Parathyroid adenoma (tissue), 2 donors: Measurements from ENCODE around the gene ADAMTS3.

Source experiments
- H2AFZ ChIP-seq: fragments of 300-600 bp; sonication (generic); one replicate; pipeline ENCODE4 v1.7.0; 2017; ENCODE audit warnings: antibody characterized with exemption, mild to moderate bottlenecking
- H3K27ac ChIP-seq: fragments of 300-600 bp; sonication (generic); one replicate; pipeline ENCODE4 v1.7.0; 2017
- H3K27me3 ChIP-seq: fragments of 300-600 bp; sonication (generic); one replicate; pipeline ENCODE4 v1.7.0; 2017; ENCODE audit warnings: low read length; ENCODE audit not compliant: control insufficient read depth, insufficient read depth
- H3K36me3 ChIP-seq: fragments of 300-600 bp; sonication (generic); one replicate; pipeline ENCODE4 v1.7.0; 2017; ENCODE audit warnings: low read length; ENCODE audit not compliant: control insufficient read depth, insufficient read depth
- H3K4me1 ChIP-seq: fragments of 300-600 bp; sonication (generic); one replicate; pipeline ENCODE4 v1.7.0; 2017; ENCODE audit warnings: control low read depth
- H3K4me2 ChIP-seq: fragments of 300-600 bp; sonication (generic); one replicate; pipeline ENCODE4 v1.7.0; 2017; ENCODE audit warnings: low read length
- H3K4me3 ChIP-seq: fragments of 300-600 bp; sonication (generic); one replicate; pipeline ENCODE4 v1.7.0; 2017; ENCODE audit warnings: low read depth, low read length
- H3K79me2 ChIP-seq: fragments of 300-600 bp; sonication (generic); one replicate; pipeline ENCODE4 v1.7.0; 2017; ENCODE audit warnings: control low read depth
- H3K9ac ChIP-seq: fragments of 300-600 bp; sonication (generic); one replicate; pipeline ENCODE4 v1.7.0; 2017; ENCODE audit warnings: mild to moderate bottlenecking
- H3K9me3 ChIP-seq: fragments of 300-600 bp; sonication (generic); one replicate; pipeline ENCODE4 v1.7.0; 2017; ENCODE audit warnings: low read length; ENCODE audit not compliant: control insufficient read depth
- CTCF ChIP-seq: fragments of 300-600 bp; sonication (generic); IDR thresholded peaks from one replicate; pipeline ENCODE4 v1.7.0; 2017; ENCODE audit warnings: antibody characterized with exemption, mild to moderate bottlenecking
- donor health status: primary hyperparathyroidism.

ADAMTS3 gene

GRCh38 chr4:72451349-72451748, 117.7 kb downstream of the ADAMTS3 start:
- no peak overlapping the region for H3K27ac ChIP-seq
- H3K4me3 ChIP-seq: no peak overlapping the region
- H2AFZ ChIP-seq: no peak overlapping the region
- H3K27me3 ChIP-seq: no peaks in the 10 kb centered on the region
- H3K9ac ChIP-seq: no peak overlapping the region
- no peaks in the 10 kb centered on the region for H3K9me3 ChIP-seq
- no peak for TF ChIP-seq CTCF
- H3K79me2 ChIP-seq: no peaks in the 10 kb centered on the region
- H3K4me1 ChIP-seq: no peaks in the 10 kb centered on the region
- no peak overlapping the region for H3K4me2 ChIP-seq
- H3K36me3 ChIP-seq: no peaks in the 10 kb centered on the region

- Histone ChIP-seq H3K79me2 (no peaks in the 10 kb centered on the region), H3K27ac (no peak overlapping the region), H3K4me3 (no peak overlapping the region), H3K9ac (no peak overlapping the region), H3K4me2 (no peak overlapping the region), H3K27me3 (no peaks in the 10 kb centered on the region), H3K4me1 (no peaks in the 10 kb centered on the region), H2AFZ (no peak overlapping the region), H3K9me3 (no peaks in the 10 kb centered on the region), H3K36me3 (no peaks in the 10 kb centered on the region)
- no peak for TF ChIP-seq CTCF
These were observed 119.3 kb downstream of the ADAMTS3 start for GRCh38 chr4:72449705-72450104.

DNA sequence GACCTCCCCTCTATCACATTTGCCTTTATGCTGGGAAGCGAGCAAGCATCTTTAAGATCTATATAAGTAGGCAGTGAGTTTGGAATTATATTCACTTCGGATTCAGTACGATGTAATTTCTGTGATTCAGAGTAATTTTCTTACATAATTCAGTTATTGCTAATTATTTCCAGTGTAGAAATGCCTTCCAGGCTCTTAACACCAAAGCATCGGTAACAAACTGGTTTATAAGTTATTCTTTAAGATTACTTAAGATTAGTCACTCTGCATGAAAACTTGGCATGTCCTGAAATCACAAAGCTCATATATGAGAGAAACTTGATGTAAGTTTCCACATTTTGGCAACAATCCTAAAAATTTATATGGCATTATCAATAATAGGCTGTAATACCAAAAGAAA, 120.8 kb downstream of the ADAMTS3 start:
- Histone ChIP-seq H3K36me3 (no peaks in the 10 kb centered on the region), H3K79me2 (no peaks in the 10 kb centered on the region), H3K4me1 (no peaks in the 10 kb centered on the region), H3K9me3 (no peaks in the 10 kb centered on the region), H3K9ac (no peak overlapping the region), H3K27me3 (no peaks in the 10 kb centered on the region), H2AFZ (no peak overlapping the region), H3K4me3 (no peak overlapping the region), H3K4me2 (no peak overlapping the region), H3K27ac (no peak overlapping the region)
- no peak for TF ChIP-seq CTCF

DNA sequence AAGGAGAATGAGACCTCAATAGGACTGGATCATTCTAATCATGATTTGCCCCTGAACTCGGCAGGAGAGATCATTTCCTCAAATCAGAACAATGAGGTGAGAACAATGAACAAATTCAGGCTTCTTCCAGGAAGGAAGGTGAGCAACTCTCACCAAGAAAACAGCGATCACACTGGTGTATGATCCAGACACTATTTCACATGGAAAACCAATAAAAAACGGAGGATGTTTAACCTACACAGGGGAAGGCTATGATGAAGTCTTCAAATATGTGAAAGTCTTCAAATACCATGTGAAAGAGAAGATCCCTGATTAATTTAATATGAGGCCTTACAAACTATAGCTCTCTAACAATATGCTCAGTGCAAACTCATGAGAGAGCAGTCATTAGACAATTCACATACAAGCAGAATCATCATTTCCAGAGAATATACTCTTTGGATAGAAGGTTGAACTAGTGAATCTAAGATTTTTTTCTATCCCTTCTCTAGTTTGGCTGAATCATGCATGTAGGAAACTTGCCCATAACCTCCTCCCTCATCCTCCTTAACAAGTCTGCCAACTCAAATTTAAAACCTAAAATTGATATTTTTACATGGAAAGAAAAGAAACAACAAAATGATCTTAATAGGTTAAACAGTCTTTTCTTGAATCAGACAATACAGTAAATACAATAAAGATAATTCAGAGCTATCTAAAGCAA, 122.5 kb downstream of the ADAMTS3 start:
- no peak for TF ChIP-seq CTCF
- no peak overlapping the region for H3K27ac ChIP-seq
- no peaks in the 10 kb centered on the region for H3K36me3 ChIP-seq
- no peak overlapping the region for H3K4me3 ChIP-seq
- no peaks in the 10 kb centered on the region for H3K9me3 ChIP-seq
- no peak overlapping the region for H3K9ac ChIP-seq
- H3K4me1 ChIP-seq: no peaks in the 10 kb centered on the region
- H3K27me3 ChIP-seq: no peaks in the 10 kb centered on the region
- H3K79me2 ChIP-seq: no peaks in the 10 kb centered on the region
- no peak overlapping the region for H2AFZ ChIP-seq
- H3K4me2 ChIP-seq: no peak overlapping the region

- no peak overlapping the region for H3K27ac ChIP-seq
- H3K9me3 ChIP-seq: no peaks in the 10 kb centered on the region
- no peaks in the 10 kb centered on the region for H3K27me3 ChIP-seq
- no peak overlapping the region for H3K4me3 ChIP-seq
- no peak overlapping the region for H2AFZ ChIP-seq
- no peaks in the 10 kb centered on the region for H3K79me2 ChIP-seq
- H3K9ac ChIP-seq: no peak overlapping the region
- no peaks in the 10 kb centered on the region for H3K36me3 ChIP-seq
- TF ChIP-seq CTCF: no peak
- no peaks in the 10 kb centered on the region for H3K4me1 ChIP-seq
- H3K4me2 ChIP-seq: no peak overlapping the region
These were observed 124.9 kb downstream of the ADAMTS3 start for GRCh38 chr4:72444092-72444491.
